Measurements from ENCODE around the gene PLA1A. TPM values are rescaled to one million over a fixed set of nuclear protein-coding genes. Genes with fewer than 3 reads are reported as not detected.
"Not testable (repeated sequence)": the region's sequence is repeated elsewhere in the genome, so short reads cannot be mapped to it uniquely, and the experiment has no call there.

Gene PLA1A
- total RNA-seq, 1 donor from 2014 or later: 13.1 TPM

DNA sequence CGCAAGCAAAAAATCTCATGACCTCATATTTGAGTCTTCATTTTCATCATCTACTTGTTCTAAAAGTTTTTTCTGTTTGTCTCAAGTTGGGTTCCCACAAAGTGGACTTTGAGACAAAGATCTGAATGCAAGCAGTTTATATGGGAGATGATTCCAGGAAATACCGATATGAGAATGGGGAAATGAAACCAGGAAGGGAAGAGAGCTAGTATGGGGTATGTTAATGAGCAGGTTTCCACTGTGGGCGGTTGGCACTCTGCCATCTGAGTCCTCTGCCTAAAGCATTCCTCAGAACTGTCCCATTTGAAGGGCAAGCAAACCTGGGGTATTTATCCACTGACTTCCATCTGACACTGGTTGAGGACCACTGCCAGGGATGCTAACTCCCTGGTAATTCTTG, 9.6 kb upstream of the PLA1A start:
- ATAC-seq (peak; percentile 70 to 78), DNase-seq (peak; percentile 88)
- H3K4me3 ChIP-seq: no peak overlapping the region
- peaks cover 17% of the 10 kb centered on the region for H3K4me1 ChIP-seq
- H3K36me3 ChIP-seq: peaks cover 22% of the 10 kb centered on the region
- TF ChIP-seq, protein P1, sequence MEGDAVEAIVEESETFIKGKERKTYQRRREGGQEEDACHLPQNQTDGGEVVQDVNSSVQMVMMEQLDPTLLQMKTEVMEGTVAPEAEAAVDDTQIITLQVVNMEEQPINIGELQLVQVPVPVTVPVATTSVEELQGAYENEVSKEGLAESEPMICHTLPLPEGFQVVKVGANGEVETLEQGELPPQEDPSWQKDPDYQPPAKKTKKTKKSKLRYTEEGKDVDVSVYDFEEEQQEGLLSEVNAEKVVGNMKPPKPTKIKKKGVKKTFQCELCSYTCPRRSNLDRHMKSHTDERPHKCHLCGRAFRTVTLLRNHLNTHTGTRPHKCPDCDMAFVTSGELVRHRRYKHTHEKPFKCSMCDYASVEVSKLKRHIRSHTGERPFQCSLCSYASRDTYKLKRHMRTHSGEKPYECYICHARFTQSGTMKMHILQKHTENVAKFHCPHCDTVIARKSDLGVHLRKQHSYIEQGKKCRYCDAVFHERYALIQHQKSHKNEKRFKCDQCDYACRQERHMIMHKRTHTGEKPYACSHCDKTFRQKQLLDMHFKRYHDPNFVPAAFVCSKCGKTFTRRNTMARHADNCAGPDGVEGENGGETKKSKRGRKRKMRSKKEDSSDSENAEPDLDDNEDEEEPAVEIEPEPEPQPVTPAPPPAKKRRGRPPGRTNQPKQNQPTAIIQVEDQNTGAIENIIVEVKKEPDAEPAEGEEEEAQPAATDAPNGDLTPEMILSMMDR (IDR thresholded peaks at IDR 0.05): no peak
- intact Hi-C loops (cut with DNase I): no loop called here
- peak overlapping the region; percentile 27 for H3K27ac ChIP-seq
- no peaks in the 10 kb centered on the region for H3K27me3 ChIP-seq (ENCODE audit: low read depth)
- H3K9me3 ChIP-seq: no peaks in the 10 kb centered on the region

DNA sequence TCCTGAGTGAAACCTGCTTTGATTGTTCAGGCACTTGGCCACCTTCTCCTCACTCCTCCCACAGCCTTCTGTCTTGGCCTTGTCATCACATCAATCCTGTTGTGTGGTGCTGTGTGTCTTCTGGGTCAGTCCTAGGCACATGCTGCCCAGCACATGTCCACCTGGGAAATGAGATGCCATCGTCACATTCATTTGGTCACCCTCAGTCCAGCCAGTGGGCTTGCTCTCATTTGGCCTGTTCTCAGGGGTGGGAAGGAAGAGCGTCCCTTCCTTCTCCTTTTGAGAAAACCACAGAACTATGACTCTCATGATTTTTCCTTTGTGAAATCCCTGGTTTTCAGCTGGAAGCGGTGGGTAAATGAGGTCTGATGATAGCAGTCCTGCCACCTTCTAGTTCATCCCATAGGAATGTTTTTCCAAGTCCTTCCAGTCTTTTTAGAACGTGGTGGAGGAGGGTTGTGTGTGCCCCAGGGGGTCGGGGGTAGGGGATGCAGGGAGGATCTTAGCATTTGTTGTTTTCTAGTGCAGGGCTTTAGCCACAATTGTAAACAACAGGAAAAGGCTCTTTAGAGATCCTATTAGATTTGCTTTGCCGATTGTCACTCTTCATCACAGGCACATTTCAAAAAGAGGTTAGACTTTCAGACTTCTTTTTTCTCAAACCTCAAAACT, 8.4 kb upstream of the PLA1A start:
- Histone ChIP-seq H3K4me3 (no peak overlapping the region), H3K27ac (no peak overlapping the region), H3K9me3 (no peaks in the 10 kb centered on the region), H3K36me3 (peaks cover 21% of the 10 kb centered on the region), H3K27me3 (ENCODE audit: low read depth) (no peaks in the 10 kb centered on the region), H3K4me1 (peaks cover 17% of the 10 kb centered on the region)
- ATAC-seq (peak; percentile 62 to 65), DNase-seq (no peak)
- TF ChIP-seq, protein P1 (IDR thresholded peaks at IDR 0.05): no peak
- intact Hi-C loops (cut with DNase I): no loop called here

GRCh38 chr3:119590706-119591105, 7.0 kb upstream of the PLA1A start:
- peaks cover 22% of the 10 kb centered on the region for H3K4me1 ChIP-seq
- intact Hi-C loops (cut with DNase I): no loop called here
- H3K27ac ChIP-seq: no peak overlapping the region
- TF ChIP-seq, protein P1 (IDR thresholded peaks at IDR 0.05): no peak
- ATAC-seq (no peak), DNase-seq (no peak)
- no peaks in the 10 kb centered on the region for H3K27me3 ChIP-seq (ENCODE audit: low read depth)
- H3K9me3 ChIP-seq: no peaks in the 10 kb centered on the region
- no peak overlapping the region for H3K4me3 ChIP-seq
- peaks cover 14% of the 10 kb centered on the region for H3K36me3 ChIP-seq

DNA sequence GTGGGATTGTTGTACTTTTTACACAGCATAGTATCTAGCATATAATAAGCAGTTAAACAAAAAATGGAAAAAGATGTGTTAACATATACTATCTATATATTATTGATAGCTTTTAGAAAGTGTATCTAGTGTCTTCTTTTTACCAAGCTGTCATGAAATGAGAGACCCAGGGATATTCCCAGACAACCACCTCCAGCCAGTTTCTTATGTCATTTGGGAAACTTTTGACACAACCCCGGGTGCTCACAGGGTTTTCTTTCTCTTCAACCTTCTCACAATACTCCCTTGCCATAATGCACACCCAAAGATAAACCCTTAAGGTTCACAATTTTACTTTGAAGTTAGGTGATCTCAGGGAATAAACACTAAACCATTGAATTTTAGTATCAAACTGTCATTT, 4.8 kb upstream of the PLA1A start:
- Histone ChIP-seq H3K36me3 (no peaks in the 10 kb centered on the region), H3K27ac (no peak overlapping the region), H3K4me1 (peaks cover 37% of the 10 kb centered on the region), H3K27me3 (ENCODE audit: low read depth) (no peaks in the 10 kb centered on the region), H3K9me3 (no peaks in the 10 kb centered on the region), H3K4me3 (no peak overlapping the region)
- TF ChIP-seq, protein P1 (IDR thresholded peaks at IDR 0.05): no peak
- ATAC-seq: no peak
- intact Hi-C loops (cut with DNase I): no loop called here
- no peak for DNase-seq

DNA sequence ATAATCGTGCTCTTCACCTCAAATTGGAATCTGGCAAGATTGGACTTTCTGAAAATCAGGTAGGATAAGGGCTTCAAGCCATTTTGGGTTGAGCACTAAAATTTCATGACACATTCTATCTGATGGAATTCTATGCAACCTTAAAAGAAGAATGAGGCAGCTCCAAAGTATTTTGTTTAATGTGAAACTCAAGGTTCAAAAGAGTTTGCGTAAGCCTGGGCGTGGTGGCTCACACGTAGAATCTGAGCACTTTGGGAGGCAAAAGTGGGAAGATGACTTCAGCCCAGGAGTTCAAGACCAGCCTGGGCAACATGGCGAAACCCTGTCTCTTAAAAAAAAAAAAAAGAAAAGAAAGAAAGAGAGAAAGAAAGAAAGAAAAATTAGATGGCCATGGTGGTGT, 3.6 kb upstream of the PLA1A start:
- no peak overlapping the region for H3K27ac ChIP-seq
- intact Hi-C loops (cut with DNase I): no loop called here
- no peaks in the 10 kb centered on the region for H3K36me3 ChIP-seq
- DNase-seq (no peak), ATAC-seq (no peak)
- H3K9me3 ChIP-seq: no peaks in the 10 kb centered on the region
- H3K27me3 ChIP-seq (ENCODE audit: low read depth): no peaks in the 10 kb centered on the region
- TF ChIP-seq, protein P1 (IDR thresholded peaks at IDR 0.05): no peak
- H3K4me1 ChIP-seq: peaks cover 34% of the 10 kb centered on the region
- H3K4me3 ChIP-seq: no peak overlapping the region

GRCh38 chr3:119594929-119595328, 2.8 kb upstream of the PLA1A start:
- DNase-seq; H3K27ac ChIP-seq; H3K4me3 ChIP-seq; ATAC-seq; H3K36me3 ChIP-seq; H3K9me3 ChIP-seq; H3K27me3 ChIP-seq (ENCODE audit: low read depth); intact Hi-C loops (cut with DNase I): not testable (repeated sequence)
- peaks cover 34% of the 10 kb centered on the region for H3K4me1 ChIP-seq

All from lower lobe of right lung (tissue), 2 donors.